Measurements from ENCODE around the gene ADAMTS6.
"Not testable (repeated sequence)": the region's sequence is repeated elsewhere in the genome, so short reads cannot be mapped to it uniquely, and the experiment has no call there.

Gene ADAMTS6

DNA sequence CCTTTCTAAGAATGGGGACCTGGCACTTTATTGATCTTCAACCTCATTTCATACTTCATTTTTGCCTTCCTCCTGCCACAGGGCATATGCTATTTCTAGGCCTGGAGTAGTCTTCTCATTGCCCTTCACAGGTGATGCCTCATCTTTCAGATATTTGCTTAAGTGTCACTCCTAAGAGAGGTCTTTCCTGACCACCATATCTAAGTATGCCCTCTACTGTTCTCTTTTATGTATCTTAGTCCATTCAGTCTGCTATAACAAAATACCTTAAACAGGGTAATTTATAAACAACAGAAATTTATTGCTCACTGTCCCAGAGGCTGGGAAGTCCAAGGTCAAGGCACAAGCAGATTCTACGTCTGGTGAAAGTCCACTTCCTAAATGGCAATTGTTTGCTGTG is 99.1 kb downstream of the ADAMTS6 start:
- Mint-ChIP-seq H3K27me3 (no peaks in the 10 kb centered on the region), H3K9me3 (no peaks in the 10 kb centered on the region), H3K27ac (no peak overlapping the region), H3K4me3 (no peak overlapping the region), H3K4me1 (ENCODE audit: low read depth in 2 of 2) (no peaks in the 10 kb centered on the region), H3K36me3 (ENCODE audit: insufficient read depth) (no peaks in the 10 kb centered on the region)
- DNase-seq (no peak), ATAC-seq (replicated peaks) (no peak)

DNA sequence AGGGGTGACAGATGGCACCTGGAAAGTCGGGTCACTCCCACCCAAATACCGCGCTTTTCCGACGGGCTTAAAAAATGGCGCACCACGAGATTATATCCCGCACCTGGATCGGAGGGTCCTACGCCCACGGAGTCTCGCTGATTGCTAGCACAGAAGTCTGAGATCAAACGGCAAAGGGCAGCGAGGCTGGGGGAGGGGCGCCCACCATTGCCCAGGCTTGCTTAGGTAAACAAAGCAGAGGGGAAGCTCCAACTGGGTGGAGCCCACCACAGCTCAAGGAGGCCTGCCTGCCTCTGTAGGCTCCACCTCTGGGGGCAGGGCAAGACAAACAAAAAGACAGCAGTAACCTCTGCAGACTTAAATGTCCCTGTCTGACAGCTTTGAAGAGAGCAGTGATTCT is 111.2 kb downstream of the ADAMTS6 start:
- not testable (repeated sequence) for H3K4me1 Mint-ChIP-seq (ENCODE audit: low read depth in 2 of 2); H3K36me3 Mint-ChIP-seq (ENCODE audit: insufficient read depth); ATAC-seq (replicated peaks); DNase-seq; H3K27ac Mint-ChIP-seq; H3K9me3 Mint-ChIP-seq; H3K27me3 Mint-ChIP-seq; H3K4me3 Mint-ChIP-seq

DNA sequence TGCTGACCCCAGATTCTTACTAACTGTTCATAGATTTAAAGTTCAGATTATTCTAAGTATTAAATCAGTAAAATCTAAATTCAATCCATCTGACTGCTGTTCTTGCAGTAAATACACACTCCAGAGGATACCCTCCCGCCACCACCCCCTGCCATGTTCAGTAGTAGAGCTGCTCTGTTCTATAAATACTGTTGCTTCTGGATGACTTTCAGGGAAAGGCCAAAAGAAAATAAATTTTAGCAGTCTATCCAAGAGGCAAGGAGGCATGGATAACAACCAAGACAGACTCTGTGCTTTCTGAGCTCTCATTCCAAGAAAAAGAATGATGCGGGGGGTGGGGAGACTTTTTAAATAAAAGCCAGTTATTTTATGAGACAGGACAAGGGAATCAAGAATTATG is 115.1 kb downstream of the ADAMTS6 start:
- Mint-ChIP-seq H3K27me3 (no peaks in the 10 kb centered on the region), H3K9me3 (no peaks in the 10 kb centered on the region), H3K27ac (no peak overlapping the region), H3K4me1 (ENCODE audit: low read depth in 2 of 2) (no peaks in the 10 kb centered on the region), H3K36me3 (ENCODE audit: insufficient read depth) (no peaks in the 10 kb centered on the region), H3K4me3 (no peak overlapping the region)
- DNase-seq: no peak
- no peak for ATAC-seq (replicated peaks)

DNA sequence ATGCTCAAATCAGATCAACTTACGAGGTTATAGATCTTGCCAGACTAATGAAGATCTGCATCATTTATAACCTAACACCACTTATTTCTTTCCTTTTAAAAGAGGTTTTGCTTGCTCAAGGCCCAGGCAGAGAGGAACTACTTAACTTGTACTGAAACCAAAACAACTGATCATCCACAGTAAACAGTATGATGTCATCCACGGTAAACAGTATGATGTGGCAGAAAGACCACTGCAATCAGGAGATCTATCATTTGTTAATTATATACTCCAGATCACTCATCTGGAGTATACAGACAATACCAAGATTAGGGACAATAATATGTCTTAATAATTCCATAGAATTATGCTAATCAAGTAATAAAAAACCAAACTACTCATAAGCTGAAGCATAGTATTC is 116.8 kb downstream of the ADAMTS6 start:
- H3K9me3 Mint-ChIP-seq: no peaks in the 10 kb centered on the region
- no peaks in the 10 kb centered on the region for H3K36me3 Mint-ChIP-seq (ENCODE audit: insufficient read depth)
- DNase-seq (no peak), ATAC-seq (replicated peaks) (no peak)
- H3K4me1 Mint-ChIP-seq (ENCODE audit: low read depth in 2 of 2): no peaks in the 10 kb centered on the region
- H3K27me3 Mint-ChIP-seq: no peaks in the 10 kb centered on the region
- H3K27ac Mint-ChIP-seq: no peak overlapping the region
- no peak overlapping the region for H3K4me3 Mint-ChIP-seq

DNA sequence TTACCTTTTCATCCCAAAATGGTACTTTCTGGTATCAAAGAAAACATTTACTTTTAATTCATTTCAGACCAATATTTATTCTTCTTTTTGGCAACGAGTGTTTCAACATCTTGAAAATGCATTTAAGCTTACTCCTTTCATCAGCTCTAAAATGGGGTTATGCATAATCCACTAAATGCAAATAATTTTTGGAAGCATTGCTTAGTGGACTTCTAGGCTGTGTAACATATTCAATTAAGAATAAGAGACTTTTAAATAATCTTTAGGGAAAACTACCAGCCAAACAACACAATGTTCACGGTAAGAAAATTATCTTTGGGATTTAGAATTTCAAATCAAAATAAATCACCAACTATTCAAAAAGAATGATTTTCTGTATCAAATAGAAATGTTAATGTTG is 118.2 kb downstream of the ADAMTS6 start:
- H3K4me3 Mint-ChIP-seq: no peak overlapping the region
- ATAC-seq (replicated peaks): no peak
- H3K27ac Mint-ChIP-seq: no peak overlapping the region

DNA sequence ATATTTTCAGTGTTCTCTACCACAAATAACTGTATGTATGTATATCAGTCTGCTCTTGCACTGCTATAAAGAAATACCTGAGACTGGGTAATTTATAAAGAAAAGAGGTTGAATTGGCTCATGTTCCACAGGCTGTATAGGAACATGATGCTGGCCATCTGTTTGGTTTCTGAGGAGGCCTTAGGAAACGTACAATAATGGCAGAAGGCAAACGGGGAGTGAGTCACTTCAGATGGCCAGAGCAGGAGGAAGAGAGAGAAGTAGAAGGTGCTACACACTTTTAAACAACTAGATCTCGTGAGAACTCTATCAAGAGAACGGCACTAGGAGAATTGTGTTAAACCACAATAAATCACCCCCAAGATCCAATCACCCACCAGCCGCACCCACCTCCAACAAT is 121.7 kb downstream of the ADAMTS6 start:
- no peaks in the 10 kb centered on the region for H3K36me3 Mint-ChIP-seq (ENCODE audit: insufficient read depth)
- no peaks in the 10 kb centered on the region for H3K9me3 Mint-ChIP-seq
- no peak for ATAC-seq (replicated peaks)
- no peak overlapping the region for H3K27ac Mint-ChIP-seq
- H3K4me1 Mint-ChIP-seq (ENCODE audit: low read depth in 2 of 2): no peaks in the 10 kb centered on the region
- no peak overlapping the region for H3K4me3 Mint-ChIP-seq
- no peaks in the 10 kb centered on the region for H3K27me3 Mint-ChIP-seq
- DNase-seq: no peak

More for the DNA sequence above, 118.2 kb downstream of the ADAMTS6 start:
- Mint-ChIP-seq H3K27me3 (no peaks in the 10 kb centered on the region), H3K4me1 (ENCODE audit: low read depth in 2 of 2) (no peaks in the 10 kb centered on the region), H3K9me3 (no peaks in the 10 kb centered on the region), H3K36me3 (ENCODE audit: insufficient read depth) (no peaks in the 10 kb centered on the region)
- DNase-seq: no peak

DNA sequence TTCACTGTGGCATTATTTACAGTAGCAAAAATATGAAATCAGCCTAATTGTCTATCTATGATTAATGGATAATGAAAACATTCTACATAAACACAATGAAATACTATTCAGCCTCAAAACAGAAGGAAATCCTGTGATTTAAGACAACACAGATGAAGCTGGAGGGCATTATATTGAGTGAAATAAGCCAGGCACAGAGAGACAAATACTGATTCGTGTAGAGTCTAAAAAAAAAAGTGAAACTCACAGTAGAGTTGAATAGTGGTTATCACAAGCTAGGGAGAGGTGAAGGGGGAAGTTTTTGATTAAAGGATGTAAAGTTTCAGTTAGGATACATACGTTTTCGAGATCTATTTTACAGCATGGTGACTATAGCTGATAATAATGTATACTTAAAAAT is 122.2 kb downstream of the ADAMTS6 start:
- H3K4me1 Mint-ChIP-seq (ENCODE audit: low read depth in 2 of 2): no peaks in the 10 kb centered on the region
- no peak overlapping the region for H3K4me3 Mint-ChIP-seq
- H3K9me3 Mint-ChIP-seq: no peaks in the 10 kb centered on the region
- H3K27me3 Mint-ChIP-seq: no peaks in the 10 kb centered on the region
- no peaks in the 10 kb centered on the region for H3K36me3 Mint-ChIP-seq (ENCODE audit: insufficient read depth)
- DNase-seq (no peak), ATAC-seq (replicated peaks) (no peak)
- H3K27ac Mint-ChIP-seq: no peak overlapping the region

DNA sequence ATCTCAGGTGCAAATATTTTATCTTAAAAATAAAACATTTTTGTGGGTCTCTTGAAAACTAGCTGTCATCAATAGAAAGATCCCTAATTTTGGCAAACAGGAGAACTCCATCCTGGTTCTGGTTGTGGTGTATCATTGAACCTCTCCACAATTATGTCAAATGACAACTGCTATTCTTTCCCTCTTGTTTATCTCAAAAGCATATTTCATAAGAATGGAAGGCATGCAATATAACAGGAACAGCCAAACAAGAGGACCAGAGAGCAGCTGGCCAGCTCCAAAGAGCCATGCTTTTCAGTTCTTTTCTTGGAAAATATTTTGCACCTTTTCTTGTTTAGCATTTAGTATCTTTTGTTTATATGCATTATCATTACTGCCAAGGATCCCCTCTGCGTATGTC is 125.4 kb downstream of the ADAMTS6 start:
- H3K36me3 Mint-ChIP-seq (ENCODE audit: insufficient read depth): no peaks in the 10 kb centered on the region
- DNase-seq: no peak
- H3K27ac Mint-ChIP-seq: no peak overlapping the region
- no peaks in the 10 kb centered on the region for H3K9me3 Mint-ChIP-seq
- H3K27me3 Mint-ChIP-seq: no peaks in the 10 kb centered on the region
- H3K4me1 Mint-ChIP-seq (ENCODE audit: low read depth in 2 of 2): no peaks in the 10 kb centered on the region
- no peak overlapping the region for H3K4me3 Mint-ChIP-seq
- ATAC-seq (replicated peaks): no peak

DNA sequence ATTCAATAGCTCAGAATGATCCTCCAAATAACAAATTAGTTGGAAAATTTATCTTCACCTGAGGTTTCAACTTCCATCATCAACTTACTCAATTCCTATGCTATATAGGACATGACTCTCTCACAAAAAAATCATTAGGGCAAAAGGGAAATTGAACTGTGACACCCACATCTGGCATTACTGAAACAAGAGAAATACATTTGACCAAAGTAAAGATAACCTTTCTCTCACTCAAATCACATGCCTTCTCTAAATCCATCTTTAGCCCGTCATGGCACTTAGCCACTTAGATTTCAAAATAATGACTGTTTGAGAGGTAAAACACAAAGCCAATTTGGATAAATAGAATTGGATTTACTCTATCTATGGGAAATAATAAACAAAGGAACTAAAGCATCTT is 126.4 kb downstream of the ADAMTS6 start:
- DNase-seq (no peak), ATAC-seq (replicated peaks) (no peak)
- no peaks in the 10 kb centered on the region for H3K9me3 Mint-ChIP-seq
- H3K4me1 Mint-ChIP-seq (ENCODE audit: low read depth in 2 of 2): no peaks in the 10 kb centered on the region
- H3K4me3 Mint-ChIP-seq: no peak overlapping the region
- no peaks in the 10 kb centered on the region for H3K36me3 Mint-ChIP-seq (ENCODE audit: insufficient read depth)
- no peak overlapping the region for H3K27ac Mint-ChIP-seq
- H3K27me3 Mint-ChIP-seq: no peaks in the 10 kb centered on the region

DNA sequence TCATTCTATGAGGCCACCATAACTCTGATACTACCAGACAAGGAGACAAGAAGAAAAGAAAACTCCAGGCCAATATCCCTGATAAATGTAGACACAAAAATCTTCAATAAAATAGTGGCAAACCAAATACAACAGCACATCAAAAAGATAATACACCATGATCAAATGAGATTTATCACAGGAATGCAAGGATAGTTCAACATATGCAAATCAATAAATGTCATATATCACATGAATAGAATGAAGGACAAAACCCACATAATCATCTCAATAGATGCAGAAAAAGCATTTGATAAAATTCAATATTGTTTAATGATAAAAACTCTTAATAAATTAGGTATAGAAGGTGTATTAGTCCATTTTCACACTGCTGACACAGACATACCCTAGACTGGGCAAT is 139.9 kb downstream of the ADAMTS6 start:
- H3K9me3 Mint-ChIP-seq: peaks cover 7 to 8% of the 10 kb centered on the region in 2 donors
- peaks cover 3% of the 10 kb centered on the region for H3K36me3 Mint-ChIP-seq (ENCODE audit: insufficient read depth)
- ATAC-seq (replicated peaks): no peak

DNA sequence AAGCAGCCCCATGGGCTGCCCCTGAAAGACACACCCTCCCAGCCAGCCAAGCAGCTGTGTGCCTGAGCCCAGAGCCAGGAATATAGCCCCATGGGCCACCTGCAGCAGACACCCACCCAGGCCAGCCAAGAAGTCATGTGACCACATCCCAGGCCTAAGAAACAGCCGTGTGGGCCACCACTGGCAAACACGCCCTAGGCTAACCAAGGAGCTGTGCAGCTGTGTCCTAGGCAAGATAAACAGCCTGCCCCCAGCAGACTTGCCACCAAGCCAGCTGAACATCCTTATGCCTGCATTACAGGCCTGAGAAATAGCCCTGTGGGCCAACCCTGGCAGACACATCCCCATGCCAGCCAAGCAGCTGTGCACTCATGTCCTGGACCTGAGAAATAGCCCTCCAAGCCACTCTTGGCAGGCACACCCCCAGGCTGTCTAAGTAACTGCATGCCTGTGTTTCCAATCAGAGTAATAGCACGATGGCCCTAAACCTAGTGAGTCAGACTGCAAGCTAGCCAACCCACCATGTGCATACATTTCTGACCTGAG is 143.0 kb downstream of the ADAMTS6 start:
- H3K4me1 Mint-ChIP-seq (ENCODE audit: low read depth in 2 of 2): peaks cover 0 to 2% of the 10 kb centered on the region in 2 donors
- no peak overlapping the region for H3K4me3 Mint-ChIP-seq
- ATAC-seq (replicated peaks): no peak
- H3K27ac Mint-ChIP-seq: no peak overlapping the region
- DNase-seq: no peak
- H3K9me3 Mint-ChIP-seq: peaks cover 7 to 8% of the 10 kb centered on the region in 2 donors
- H3K36me3 Mint-ChIP-seq (ENCODE audit: insufficient read depth): peaks cover 3% of the 10 kb centered on the region
- no peaks in the 10 kb centered on the region for H3K27me3 Mint-ChIP-seq

More for the DNA sequence above, 139.9 kb downstream of the ADAMTS6 start:
- Mint-ChIP-seq H3K27ac (no peak overlapping the region), H3K4me3 (no peak overlapping the region), H3K27me3 (no peaks in the 10 kb centered on the region), H3K4me1 (ENCODE audit: low read depth in 2 of 2) (peaks cover 0 to 2% of the 10 kb centered on the region in 2 donors)
- no peak for DNase-seq

DNA sequence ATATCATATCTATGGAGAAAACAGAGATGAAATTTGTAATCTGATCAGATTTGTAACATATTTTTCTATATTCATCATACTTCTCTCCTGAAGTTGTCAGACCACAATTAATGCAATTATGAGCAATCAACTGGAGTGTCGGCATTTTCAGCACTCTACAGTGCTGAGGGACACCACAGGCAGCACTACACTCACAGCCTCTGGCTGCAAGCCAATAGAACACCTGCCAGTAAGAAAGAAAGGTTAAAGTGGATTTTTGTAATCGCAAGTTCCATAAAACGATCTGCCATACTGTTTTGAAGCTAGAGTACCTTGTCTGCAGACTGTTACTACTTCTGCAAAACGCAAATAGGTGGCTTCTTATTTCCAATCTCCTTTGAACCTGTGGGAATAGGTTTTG is 147.6 kb downstream of the ADAMTS6 start:
- no peaks in the 10 kb centered on the region for H3K9me3 Mint-ChIP-seq
- no peaks in the 10 kb centered on the region for H3K4me1 Mint-ChIP-seq (ENCODE audit: low read depth in 2 of 2)
- DNase-seq (no peak), ATAC-seq (replicated peaks) (no peak)
- H3K27ac Mint-ChIP-seq: no peak overlapping the region
- no peaks in the 10 kb centered on the region for H3K27me3 Mint-ChIP-seq
- no peaks in the 10 kb centered on the region for H3K36me3 Mint-ChIP-seq (ENCODE audit: insufficient read depth)
- H3K4me3 Mint-ChIP-seq: no peak overlapping the region

DNA sequence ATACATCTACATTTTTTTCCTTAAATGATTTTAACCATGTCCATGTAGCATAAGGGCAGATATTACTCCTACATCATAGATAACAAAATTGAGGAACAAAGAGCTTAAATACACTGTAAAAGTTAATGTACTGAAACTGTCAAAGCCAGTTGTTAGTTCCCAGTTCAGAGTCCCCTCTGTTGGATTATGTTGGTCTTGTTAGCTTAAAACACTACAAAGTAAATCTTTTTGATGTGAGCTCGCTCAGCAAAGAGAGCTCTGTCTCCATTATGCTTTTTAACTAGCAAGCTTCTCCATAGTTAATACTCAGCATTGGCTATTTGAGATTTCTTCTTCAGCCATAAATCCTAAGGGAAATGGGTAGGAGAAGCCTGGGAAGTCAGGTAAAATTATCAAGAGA is 149.1 kb downstream of the ADAMTS6 start:
- ATAC-seq (replicated peaks) (no peak), DNase-seq (no peak)
- Mint-ChIP-seq H3K4me1 (ENCODE audit: low read depth in 2 of 2) (no peaks in the 10 kb centered on the region), H3K9me3 (no peaks in the 10 kb centered on the region), H3K27ac (no peak overlapping the region), H3K36me3 (ENCODE audit: insufficient read depth) (no peaks in the 10 kb centered on the region), H3K4me3 (no peak overlapping the region), H3K27me3 (no peaks in the 10 kb centered on the region)

DNA sequence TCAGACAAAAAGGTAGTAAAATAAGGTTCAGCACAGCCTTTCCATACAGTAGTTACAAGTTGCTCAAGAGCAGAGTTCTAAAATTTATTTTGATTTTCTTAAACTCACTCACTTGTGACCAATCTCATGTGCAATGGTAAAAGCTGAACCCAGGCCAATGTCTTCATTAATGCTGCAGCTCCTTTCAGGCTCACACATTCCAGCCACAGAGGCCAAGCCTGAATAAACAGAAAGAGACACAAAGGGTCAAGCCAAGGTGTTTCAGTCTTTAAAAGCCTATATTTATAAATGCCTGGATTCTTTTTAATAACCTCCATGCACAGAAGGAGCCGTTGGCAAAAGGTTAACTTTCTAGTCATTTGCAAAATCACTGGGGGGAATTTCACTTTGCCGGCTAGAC is 152.5 kb downstream of the ADAMTS6 start:
- no peaks in the 10 kb centered on the region for H3K36me3 Mint-ChIP-seq (ENCODE audit: insufficient read depth)
- ATAC-seq (replicated peaks): no peak
- DNase-seq: no peak
- no peak overlapping the region for H3K27ac Mint-ChIP-seq
- H3K4me1 Mint-ChIP-seq (ENCODE audit: low read depth in 2 of 2): no peaks in the 10 kb centered on the region
- no peaks in the 10 kb centered on the region for H3K27me3 Mint-ChIP-seq
- no peaks in the 10 kb centered on the region for H3K9me3 Mint-ChIP-seq
- H3K4me3 Mint-ChIP-seq: no peak overlapping the region

DNA sequence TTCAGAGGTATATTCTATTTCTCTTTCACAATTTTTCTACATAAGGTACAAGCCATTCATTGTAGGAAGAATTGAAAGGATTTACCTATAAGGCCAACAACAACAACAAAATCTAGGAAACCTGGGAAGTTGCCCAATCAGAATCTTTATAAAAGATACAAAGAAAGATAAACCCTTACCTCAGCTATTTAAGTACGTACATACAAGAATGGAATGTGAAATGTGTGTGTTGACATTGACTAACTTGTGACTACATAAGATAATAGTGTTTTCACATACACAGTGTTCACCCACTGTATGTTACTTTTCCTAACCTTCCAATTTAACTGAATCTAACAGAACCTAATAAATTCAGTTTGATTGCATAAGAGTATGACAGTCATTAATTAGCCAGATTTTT is 154.1 kb downstream of the ADAMTS6 start:
- H3K27me3 Mint-ChIP-seq: no peaks in the 10 kb centered on the region
- H3K4me3 Mint-ChIP-seq: no peak overlapping the region
- H3K9me3 Mint-ChIP-seq: no peaks in the 10 kb centered on the region
- no peaks in the 10 kb centered on the region for H3K36me3 Mint-ChIP-seq (ENCODE audit: insufficient read depth)
- DNase-seq (no peak), ATAC-seq (replicated peaks) (no peak)
- H3K27ac Mint-ChIP-seq: no peak overlapping the region
- H3K4me1 Mint-ChIP-seq (ENCODE audit: low read depth in 2 of 2): no peaks in the 10 kb centered on the region
